ENCODE measurements around the gene ANTKMT.
A peak's percentile ranks its signal among the peaks of the same experiment; 100 is the strongest.

The ANTKMT gene

DNA sequence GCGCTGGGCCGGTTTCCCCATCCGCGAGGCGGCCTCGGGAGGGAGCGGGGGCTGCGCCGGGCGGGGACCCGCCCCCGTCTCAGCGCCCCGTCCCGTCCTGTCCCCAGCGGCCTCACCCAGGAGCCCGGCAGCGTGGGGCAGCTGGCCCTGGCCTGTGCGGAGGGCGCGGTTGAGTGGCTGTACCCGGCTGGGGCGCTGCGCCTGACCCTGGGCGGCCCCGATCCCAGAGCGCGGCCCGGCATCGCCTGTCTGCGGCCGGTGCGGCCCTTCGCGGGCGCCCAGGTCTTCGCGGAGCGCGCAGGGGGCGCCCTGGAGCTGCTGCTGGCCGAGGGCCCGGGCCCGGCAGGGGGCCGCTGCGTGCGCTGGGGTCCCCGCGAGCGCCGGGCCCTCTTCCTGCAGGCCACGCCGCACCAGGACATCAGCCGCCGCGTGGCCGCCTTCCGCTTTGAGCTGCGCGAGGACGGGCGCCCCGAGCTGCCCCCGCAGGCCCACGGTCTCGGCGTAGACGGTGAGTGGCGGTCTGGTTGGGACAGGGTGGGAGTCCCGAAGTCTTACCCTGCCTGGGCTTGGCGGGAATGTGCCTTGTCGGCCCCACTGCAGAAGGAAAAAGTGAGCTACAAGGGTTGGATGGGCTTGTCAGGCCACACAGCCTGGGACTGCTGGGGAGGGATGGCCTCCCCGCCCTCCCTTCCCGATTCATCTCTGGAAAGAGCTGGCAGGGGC is 5.3 kb upstream of the ANTKMT start:
- no peak for DNase-seq (ENCODE audit: low read depth)

DNA sequence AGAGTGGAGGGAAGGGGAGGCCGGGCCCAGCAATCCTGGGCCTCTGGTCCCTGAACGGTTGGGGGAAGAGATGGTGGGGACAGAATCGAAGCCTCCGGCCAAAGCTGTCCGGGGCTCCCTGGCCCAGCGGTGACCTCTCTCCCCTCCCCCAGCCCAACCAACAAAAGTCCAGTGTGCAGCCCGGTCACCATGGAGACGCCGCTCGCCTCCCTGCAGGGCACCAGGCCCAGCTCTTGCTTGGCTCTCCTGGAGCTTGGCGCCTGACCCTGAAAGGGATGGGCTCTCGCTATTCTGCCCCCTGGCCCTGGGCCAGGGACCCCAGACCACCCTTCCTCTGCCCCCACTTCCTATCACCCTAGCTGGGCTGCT is 4.8 kb upstream of the ANTKMT start:
- DNase-seq (ENCODE audit: low read depth): no peak

DNA sequence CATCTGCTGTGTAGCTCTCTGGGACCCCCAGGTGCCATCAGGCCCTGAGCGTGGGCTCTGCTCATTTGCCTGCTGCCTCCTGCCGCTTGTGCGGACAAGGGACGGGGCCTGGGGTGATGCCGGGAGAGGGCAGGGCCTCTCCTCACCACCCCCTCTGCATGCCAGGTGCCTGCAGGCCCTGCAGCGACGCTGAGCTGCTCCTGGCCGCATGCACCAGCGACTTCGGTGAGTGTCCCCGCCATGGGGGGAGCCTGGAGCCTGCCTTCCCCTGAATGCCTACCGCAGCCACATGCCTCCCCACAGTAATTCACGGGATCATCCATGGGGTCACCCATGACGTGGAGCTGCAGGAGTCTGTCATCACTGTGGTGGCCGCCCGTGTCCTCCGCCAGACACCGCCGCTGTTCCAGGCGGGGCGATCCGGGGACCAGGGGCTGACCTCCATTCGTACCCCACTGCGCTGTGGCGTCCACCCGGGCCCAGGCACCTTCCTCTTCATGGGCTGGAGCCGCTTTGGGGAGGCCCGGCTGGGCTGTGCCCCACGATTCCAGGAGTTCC is 4.1 kb upstream of the ANTKMT start:
- DNase-seq (ENCODE audit: low read depth): no peak

DNA sequence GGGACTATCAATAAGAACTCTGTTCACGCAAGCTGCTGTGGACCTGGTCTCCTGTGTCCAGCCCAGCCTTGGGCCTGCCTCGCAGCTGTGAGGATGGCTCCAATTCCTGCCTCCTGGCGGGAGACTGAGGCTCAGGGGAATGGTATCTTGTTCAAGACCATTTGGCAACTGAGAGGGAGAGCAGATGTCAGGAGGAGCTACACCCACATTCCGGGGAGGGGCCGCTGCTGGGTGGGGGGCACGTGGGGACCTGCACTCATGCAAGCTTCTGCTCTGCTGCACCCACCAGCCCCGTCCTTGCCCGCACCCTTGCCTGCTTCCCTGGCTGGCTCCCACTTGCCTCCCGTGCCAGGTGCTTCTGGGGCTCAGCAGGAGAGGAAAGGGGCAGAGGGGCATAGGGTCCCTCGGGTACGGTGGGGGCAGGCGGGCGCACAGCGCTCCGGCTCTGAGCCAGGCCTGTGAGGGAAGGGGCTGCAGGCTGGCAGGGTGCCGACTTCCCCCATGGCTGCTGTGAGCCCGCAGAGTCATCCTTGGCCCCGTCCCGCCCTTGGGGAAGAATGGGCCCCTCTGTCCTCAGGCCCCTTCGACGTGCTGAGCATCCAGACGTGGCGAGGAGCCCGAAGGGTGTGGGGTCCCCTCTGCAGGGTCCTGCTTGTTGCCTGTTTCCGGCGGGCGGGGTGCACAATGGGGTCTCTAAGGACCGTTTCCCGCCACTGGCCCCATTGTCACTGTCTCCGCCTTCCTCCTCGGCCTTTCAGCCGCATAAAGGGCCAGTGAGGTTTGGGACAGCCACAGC is 3.3 kb upstream of the ANTKMT start:
- DNase-seq (ENCODE audit: low read depth): no peak

DNA sequence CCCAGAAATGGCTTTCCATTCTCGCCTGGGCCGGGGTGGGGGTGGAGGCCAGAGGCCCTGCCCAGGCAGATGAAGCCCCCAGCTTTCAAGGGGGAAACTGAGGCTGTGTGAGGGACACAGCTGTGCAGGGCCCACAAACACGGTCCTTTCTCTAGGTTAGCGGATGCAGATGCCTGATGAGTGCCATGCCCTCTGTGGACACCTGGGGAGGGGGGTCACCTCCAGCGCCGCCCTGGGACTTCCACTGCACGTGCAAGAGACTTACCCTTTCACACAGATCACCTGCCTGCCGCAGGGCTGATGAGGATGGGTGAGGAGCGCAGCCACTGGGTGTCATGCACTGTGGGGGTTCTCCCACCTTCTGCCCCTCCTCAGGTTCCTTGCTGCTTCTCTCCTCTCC is 2.6 kb upstream of the ANTKMT start:
- no peak for DNase-seq (ENCODE audit: low read depth)

DNA sequence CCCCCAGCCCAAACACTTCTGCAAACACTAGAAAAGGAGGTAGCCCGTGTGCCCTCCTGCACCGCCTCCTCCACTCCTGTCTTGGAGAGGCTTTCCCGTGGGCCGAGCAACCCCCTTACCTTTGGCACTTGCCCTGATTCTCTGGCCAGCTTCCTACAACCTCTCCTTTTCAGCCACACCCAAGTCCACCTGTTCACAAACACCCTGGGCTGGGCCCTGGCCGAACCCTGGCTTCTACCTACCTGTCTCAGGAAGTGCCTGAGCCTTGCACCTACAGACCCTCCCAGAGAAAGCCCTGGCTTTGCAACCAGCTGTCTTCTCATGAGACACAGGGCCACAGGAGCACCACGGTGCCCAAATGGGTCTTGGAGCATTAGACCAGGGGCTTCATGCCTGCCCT is 2.0 kb upstream of the ANTKMT start:
- DNase-seq (ENCODE audit: low read depth): no peak

DNA sequence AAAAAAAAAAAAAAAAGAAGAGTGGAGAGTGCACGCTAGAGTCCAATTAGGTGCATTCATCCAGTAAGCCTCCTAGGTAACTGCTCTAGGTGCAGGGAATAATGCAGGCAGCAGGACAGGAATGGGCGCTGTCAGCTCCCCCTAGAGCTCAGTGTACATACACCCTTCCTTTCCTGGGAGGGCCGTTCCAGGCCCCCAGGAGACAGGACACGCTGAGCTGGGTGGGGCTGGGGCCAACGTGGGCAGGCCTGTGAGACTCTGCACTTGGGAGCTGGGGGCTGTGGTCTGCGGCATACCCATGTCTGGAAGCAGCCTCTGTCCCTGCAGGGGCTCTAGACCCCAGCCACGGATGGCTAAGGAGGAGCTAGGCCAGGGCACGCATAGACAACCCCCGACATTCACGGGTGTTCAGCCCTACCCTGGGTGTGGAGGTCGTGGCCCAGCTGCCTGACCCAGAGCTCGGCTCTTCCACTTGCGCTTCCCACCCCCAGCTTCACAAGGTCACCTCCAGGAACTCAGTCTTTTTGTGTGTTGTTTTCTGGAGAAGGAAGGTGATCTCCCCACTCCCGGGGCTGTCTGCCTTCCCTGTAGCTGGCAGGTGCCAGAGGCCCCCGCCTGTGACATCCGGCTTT is 1.0 kb upstream of the ANTKMT start:
- DNase-seq (ENCODE audit: low read depth): no peak

DNA sequence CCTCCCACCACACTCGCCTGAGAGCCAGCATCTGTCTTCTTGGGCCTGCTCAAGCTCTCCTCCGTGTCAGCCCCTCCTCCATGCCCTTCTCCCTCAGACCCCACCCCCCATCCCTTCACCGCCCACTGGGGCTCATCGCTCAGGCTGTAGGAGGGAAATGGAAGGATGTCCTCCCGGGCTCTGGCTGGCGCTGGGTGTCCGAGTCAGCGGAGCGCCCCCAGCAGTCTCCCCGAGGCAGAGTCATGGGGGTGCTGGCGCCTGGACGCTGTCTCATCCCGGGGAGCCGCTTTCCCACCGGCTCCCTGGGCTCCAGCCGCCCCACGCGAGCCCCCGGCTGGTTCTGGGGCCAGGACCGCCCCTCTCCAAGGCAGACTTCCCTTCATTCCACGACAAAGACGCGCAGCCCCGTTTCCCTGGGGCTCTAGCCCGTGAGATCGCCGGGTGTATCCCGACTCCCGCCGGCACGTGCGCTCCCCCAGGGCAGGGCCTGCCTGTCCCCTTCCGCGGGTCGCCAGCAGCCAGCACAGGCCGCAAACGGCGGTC is 428 bp upstream of the ANTKMT start:
- DNase-seq (ENCODE audit: low read depth): peak; percentile 38

DNA sequence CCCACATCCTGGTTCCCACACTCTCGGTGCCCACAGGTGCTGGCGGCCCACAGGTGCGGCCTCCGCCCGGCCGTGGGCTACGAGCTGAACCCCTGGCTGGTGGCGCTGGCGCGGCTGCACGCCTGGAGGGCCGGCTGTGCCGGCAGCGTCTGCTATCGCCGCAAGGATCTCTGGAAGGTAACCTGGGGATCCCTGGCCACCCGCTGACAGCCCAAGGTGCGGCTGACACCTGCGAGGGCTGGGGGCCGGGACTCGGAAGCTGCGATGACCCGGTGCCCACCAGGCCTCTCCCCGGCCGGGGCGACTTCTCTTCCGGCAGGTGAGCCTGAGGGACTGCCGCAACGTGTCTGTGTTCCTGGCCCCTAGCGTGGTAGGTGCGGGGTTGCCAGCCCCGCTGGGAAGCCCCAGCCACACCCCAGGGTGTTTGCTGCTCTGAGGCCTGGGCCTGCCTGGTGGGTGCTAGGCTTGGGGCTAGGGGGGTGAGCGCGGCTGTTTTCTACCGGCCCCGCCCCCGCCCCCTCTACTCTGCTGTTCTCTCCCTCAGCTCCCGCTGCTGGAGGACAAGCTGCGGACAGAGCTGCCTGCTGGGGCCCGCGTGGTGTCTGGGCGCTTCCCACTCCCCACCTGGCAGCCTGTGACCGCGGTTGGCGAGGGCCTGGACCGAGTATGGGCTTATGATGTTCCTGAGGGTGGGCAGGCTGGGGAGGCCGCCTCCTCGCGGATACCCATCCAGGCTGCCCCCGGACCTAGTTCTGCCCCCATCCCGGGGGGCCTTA is 1.0 kb downstream of the ANTKMT start:
- DNase-seq (ENCODE audit: low read depth): no peak

DNA sequence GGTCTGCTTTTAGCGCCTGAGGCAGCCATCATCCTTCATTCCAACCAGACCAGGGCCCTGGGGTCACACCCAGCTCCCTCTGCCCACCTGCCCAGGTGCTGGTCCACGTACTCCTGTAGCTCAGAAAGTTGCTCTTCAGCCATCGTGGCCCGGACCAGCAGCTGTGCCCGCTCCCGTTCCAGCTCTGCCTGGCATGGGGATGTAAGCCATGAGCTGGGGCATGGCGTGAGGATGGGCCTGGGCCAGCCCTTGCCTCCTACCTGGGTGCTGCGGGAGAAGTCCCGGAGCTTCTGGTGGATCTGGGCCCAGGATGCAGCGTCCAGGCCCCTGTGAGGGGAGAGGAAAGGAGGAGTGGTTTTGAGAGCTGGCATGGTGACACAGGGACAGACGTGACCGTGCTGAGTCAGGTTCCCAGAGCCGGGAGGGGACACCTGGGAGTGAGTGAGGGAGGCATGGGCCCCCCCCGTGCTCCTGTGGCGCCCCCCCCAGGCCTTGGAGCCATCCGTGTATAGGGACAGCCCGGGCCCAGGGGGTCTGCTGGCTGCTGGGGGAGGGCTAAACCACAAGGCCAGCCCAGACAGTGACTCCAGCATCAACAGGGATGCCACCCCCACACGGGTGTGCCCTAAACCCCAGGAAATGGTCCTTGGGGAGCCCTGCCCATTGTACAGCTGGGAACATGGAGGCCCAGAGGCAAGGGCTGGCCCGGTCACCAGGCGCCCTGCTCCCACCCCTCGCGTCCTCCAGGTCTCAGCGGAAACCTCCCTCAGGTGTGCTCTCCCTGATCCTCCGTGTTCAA is 2.1 kb downstream of the ANTKMT start:
- DNase-seq (ENCODE audit: low read depth): no peak

DNA sequence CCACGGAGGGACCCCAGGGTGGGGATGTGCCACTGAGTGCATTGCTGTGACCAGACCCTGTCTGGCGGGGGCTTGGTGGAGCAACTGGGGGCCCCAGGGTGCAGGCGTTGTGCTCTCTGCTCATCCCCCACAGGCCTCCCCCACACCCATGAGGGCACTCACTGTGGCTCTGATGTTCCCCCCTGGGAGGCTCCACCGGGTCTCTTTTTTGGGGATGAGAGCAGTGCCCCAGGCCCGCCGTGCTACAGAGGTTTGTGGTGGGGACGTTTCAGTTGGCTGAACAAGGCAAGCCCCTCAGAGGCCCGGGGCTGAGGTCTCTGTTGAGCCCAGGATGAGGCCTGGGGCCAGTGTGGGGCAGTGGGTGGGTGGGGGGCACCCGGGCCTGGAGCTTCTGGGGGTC is 2.7 kb downstream of the ANTKMT start:
- DNase-seq (ENCODE audit: low read depth): no peak

DNA sequence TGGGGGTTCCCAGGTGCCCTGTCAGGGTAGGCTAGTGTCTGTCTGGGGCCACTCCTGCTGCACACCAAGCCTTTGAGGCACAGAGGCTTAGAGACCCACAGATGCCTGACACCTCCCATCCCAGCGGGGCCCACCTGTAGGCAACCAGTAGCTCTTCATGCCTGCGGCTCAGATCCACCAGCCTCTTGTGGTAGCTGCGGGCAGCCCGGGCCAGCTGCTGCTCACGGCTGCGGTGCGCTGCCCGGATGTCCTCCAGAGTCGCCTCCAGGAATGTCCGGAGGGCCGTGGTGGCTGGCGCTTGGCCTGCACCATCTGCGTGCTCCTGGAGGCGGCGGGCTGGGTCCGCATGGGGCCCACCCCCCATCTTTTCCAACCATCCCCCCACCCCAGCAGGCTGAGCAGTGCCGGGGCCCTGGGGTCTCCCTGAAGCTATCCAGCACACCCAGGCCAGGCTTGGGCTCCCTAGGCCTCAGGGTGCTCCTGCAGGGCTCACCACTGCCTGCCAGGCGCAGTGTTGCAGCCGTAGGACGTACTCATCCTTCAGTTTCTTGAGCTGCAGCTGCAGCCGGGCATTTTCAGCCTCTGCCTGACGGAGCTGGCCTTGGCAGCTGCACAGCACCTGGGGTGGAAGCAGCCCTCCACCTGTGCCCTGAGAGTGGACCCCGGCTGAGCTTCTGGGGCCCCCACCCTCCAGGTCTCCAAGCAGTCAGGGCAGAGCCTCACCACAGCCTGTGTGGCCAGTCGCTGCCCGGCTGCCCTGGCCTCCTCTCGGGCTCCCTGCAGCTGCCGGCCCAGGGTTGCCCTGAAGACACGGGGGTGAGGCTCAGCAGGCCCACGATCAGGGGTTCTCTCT is 3.5 kb downstream of the ANTKMT start:
- DNase-seq (ENCODE audit: low read depth): no peak

DNA sequence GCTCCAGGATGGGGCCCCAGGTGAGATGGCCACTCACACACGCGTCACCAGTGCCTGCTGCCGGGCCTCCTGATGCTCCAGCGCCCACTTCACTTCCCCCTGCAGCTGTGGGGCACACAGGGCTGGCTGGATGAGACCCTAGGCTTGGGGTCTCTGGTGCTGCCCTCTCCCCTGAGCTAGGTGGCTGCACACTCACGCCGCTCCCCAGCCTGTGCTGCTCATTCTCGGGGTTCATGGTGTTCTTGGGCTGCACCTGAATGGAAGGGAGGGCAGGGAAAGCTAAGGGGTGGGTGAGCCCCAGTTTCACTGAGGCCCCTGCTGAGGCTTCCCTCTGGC is 4.1 kb downstream of the ANTKMT start:
- no peak for DNase-seq (ENCODE audit: low read depth)

DNA sequence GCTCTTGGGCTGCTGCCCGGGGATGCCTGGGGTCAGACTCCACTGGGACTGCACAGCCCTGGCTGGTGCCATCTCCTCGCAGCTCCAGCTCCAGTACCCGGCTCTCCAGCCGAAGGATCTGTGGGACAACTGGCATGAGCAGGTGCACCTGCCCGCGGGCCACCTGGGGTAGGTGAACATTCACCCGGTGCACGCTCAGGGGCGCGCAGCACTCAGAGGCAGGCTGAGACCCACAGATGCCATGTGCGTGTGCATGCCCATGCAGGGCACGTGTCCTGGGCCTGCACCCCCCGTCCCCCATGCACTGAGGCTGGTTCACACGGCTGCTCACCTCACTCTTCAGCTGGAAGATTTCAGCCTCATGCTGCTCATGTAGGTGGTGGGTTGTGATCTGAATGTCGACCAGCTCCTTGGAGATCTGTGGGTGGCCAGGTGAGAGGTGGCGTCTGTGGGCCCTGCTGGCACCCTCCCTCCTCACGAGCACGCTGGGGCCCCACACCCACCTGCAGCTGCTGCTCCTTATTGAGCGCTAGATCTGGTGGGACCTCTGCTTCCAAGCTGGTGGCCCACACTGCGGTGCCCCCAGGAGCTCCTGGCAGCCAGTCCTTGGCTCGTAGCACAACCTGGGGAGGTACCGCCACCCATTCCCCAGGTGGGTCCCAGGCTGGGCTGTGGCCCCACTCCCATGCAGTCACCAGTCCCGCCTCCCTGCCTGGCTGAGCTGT is 4.7 kb downstream of the ANTKMT start:
- DNase-seq (ENCODE audit: low read depth): no peak

DNA sequence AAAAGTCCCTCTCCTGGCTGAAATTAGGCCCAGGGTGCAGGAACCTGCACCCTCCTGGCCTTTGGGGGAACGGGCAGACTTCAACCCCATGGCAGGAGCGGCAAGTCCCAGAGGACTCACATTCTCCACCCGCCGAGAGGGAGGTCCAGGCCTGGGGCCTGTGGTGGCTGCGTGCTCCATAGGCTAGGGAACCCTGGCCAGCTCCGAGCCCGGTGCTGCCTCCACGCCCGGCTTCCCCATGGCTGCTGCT is 5.2 kb downstream of the ANTKMT start:
- no peak for DNase-seq (ENCODE audit: low read depth)

DNA sequence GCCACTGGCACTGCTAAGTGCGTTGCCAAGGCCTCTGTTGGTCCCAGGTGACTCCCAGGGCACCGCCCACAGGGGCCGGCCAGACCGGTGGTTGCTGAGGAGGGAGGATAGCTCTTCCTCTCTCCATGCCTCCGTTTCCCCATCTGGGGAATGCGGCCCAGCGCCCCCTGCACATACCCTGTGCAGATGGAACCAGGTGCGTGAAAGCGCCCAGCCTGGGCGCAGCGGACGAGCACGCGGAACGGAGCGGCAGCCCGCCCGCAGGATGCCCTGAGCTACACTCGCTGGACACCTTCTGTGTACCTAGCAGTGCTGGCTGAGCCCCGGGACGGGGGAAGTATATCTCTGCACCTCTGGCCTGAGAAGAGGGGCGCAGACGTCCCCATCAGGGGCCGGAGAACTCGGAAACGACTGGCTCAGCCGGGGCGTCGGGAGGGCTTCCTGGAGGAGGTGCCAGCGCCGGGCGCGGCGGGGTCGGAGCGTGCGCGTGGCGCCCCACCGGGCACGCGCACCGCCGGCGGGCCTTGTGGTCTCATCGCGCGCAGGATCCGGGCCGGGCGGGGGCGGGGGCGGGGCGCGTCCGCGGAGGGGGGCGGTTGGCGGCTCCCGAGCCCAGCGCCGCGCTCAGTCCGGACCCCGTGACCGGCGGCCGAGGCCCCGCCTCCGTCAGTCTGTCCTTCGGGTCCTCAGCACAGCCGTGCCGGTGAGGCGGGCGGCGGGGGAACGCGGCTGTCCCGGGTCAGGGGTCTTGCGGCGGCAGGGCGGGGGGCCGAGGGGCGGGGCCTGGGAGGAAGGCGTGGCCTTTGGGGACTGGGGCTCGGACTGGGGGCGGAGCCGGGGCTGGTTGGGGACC is 5.7 kb downstream of the ANTKMT start, which contains the start of the genes CCDC78 and HAGHL:
Gene CCDC78 (minus strand): TSS at position 6 of the 853 bp plus-strand sequence. CDS start 76 bp downstream, outside the sequence.
Gene HAGHL (plus strand): TSS at position 669 of the 853 bp plus-strand sequence. CDS start 404 bp downstream, outside the sequence.
- peak; percentile 52 for DNase-seq (ENCODE audit: low read depth)

DNA sequence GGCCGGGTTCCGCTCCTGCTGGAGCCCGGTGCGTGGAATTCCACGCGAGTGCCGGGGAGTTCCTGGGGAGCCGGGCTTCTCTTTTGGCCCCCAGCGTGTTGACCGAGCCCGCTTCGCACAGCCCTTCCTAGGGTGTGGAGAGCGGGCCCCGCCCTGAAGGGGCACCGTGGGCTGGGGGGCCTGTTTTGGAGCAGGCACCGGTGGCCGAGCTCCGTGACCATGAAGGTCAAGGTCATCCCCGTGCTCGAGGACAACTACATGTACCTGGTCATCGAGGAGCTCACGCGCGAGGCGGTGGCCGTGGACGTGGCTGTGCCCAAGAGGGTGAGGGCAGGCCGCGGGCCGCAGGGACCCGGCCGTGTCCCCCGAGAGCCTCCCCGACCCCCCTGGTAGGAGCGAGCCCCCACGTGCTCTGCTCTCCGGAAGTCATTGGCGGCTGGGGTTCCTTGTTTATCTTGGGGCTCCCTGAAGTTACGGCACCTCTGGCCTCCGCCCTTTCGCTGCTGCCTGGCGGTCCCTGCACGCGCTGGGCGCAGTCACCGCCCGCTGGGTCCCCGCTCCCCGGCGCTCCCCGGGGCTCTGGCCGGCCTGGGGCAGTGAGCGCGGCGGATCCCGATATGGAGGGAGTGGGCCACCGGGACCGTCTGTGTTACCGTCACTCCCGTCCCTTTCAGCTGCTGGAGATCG is 6.5 kb downstream of the ANTKMT start:
- no peak for DNase-seq (ENCODE audit: low read depth)
